BE2C (cell line): ENCODE results near the gene ISL2.

Experiments used
- DNase-seq: peaks from one replicate; pipeline ENCODE4 v3.0.0-alpha.2; 2020
- H3K27me3 ChIP-seq: fragments of 250-450 bp; sonication (Bioruptor Pico); 2 replicates; pipeline ENCODE4 v1.5.1; 2020; ENCODE audit warnings: mild to moderate bottlenecking
- H3K36me3 ChIP-seq: fragments of 250-450 bp; sonication (Bioruptor Pico); 2 replicates; pipeline ENCODE4 v1.5.1; 2020; ENCODE audit warnings: mild to moderate bottlenecking
- H3K4me1 ChIP-seq: fragments of 250-450 bp; sonication (Bioruptor Pico); 2 replicates; pipeline ENCODE4 v1.5.1; 2020
- H3K4me3 ChIP-seq: 2 replicates; pipeline ENCODE4 v1.5.1; 2011; ENCODE audit warnings: low read depth, low read length
- H3K9me3 ChIP-seq: fragments of 250-450 bp; sonication (Bioruptor Pico); 2 replicates; pipeline ENCODE4 v1.5.1; 2020
- CTCF ChIP-seq: IDR thresholded peaks from 2 replicates; pipeline ENCODE4 v1.5.1; 2012; ENCODE audit warnings: mild to moderate bottlenecking, low read depth, low read length

Gene ISL2

GRCh38 chr15:76349301-76350070 is 12.9 kb downstream of the ISL2 start:
- Histone ChIP-seq H3K36me3 (no peaks in the 10 kb centered on the region), H3K4me3 (no peak overlapping the region), H3K4me1 (no peaks in the 10 kb centered on the region), H3K27me3 (peaks cover 46% of the 10 kb centered on the region), H3K9me3 (no peaks in the 10 kb centered on the region)
- no peak for TF ChIP-seq CTCF
- DNase-seq, result no peak

GRCh38 chr15:76353023-76353577 is 16.5 kb downstream of the ISL2 start:
- Histone ChIP-seq H3K36me3 (no peaks in the 10 kb centered on the region), H3K4me1 (no peaks in the 10 kb centered on the region), H3K4me3 (no peak overlapping the region), H3K27me3 (peaks cover 9% of the 10 kb centered on the region), H3K9me3 (no peaks in the 10 kb centered on the region)
- TF ChIP-seq CTCF, result no peak
- no peak for DNase-seq

GRCh38 chr15:76353903-76354302 is 17.3 kb downstream of the ISL2 start:
- H3K36me3 ChIP-seq, result no peaks in the 10 kb centered on the region
- TF ChIP-seq CTCF, result no peak
- H3K9me3 ChIP-seq, result no peaks in the 10 kb centered on the region
- H3K4me1 ChIP-seq, result no peaks in the 10 kb centered on the region
- no peak overlapping the region for H3K4me3 ChIP-seq
- DNase-seq, result no peak
- peaks cover 3% of the 10 kb centered on the region; the same call in 1 of the 2 replicates for H3K27me3 ChIP-seq

DNA sequence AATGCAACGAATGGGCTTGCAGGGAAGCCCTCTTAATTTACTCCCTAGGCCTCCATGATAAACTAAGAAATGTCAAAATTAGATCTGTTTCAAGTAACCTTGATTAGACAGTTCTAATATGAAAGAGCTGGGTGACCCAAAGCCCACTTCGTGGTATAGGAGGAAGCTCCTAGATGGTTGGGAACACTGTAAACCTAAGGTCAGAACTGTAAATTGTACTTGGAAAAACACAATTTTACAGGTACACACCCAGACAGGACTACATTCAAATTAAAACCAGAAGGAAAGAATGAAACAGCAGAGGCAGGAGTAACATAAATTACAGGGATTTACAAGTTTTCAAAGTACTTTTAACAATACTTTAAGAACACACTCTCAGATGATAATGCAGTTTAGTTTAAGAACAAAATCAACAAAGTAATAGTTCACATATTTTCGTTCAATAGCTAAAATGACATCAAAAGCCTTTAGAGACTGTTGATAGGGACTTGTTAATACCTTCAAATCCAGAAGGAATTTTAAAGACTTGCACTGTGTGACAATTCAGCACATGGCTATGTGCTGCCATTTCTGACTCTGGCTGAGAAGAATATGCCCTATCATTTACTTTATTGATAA is 18.4 kb downstream of the ISL2 start:
- H3K4me1 ChIP-seq, result no peaks in the 10 kb centered on the region
- H3K27me3 ChIP-seq, result no peaks in the 10 kb centered on the region
- no peaks in the 10 kb centered on the region for H3K36me3 ChIP-seq
- H3K9me3 ChIP-seq, result no peaks in the 10 kb centered on the region
- H3K4me3 ChIP-seq, result no peak overlapping the region
- TF ChIP-seq CTCF, result no peak
- DNase-seq, result no peak

GRCh38 chr15:76358453-76358852 is 21.9 kb downstream of the ISL2 start:
- Histone ChIP-seq H3K4me3 (no peak overlapping the region), H3K9me3 (no peaks in the 10 kb centered on the region), H3K4me1 (no peaks in the 10 kb centered on the region), H3K27me3 (no peaks in the 10 kb centered on the region), H3K36me3 (no peaks in the 10 kb centered on the region)
- DNase-seq, result no peak
- TF ChIP-seq CTCF, result no peak

DNA sequence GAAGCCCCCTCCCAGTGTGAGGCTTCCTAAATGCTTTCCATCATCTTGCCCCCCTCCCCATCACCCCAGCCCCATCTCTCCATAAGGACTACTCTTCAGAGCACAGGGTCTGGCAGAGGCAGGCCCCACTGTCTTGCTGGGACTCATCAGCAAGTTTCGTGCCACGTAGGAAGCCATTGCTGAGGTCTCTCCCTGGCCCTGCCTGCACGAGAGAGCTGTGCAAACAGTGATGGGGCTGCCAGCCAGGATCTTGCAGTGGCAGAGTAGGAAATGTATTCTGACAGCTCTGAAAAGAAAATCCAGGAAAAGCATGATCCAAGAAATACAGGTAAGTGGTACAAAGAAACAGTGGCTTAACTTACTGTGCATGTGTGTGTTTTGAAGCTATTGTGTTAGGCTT is 22.6 kb downstream of the ISL2 start:
- Histone ChIP-seq H3K36me3 (no peaks in the 10 kb centered on the region), H3K9me3 (no peaks in the 10 kb centered on the region), H3K27me3 (no peaks in the 10 kb centered on the region), H3K4me3 (no peak overlapping the region), H3K4me1 (no peaks in the 10 kb centered on the region)
- no peak for TF ChIP-seq CTCF
- DNase-seq, result no peak
